C4-2B (cell line): ENCODE results near the gene CDRT4.

Experiments used
- H3K27ac ChIP-seq: fragments of 450-650 bp; 2 replicates; pipeline ENCODE4 v1.5.1; 2017
- ZFX ChIP-seq: fragments of 450-650 bp; IDR thresholded peaks from 2 replicates; pipeline ENCODE4 v1.6.1; 2017
- TF ChIP-seq, protein P1 (sequence below): fragments of 450-650 bp; conservative IDR thresholded peaks from 2 replicates; pipeline ENCODE4 v1.5.1; 2017; ENCODE audit warnings: mild to moderate bottlenecking

Gene CDRT4

GRCh38 chr17:15411384-15412198 lies 55.8 kb downstream of the CDRT4 start:
- TF ChIP-seq, protein P1, sequence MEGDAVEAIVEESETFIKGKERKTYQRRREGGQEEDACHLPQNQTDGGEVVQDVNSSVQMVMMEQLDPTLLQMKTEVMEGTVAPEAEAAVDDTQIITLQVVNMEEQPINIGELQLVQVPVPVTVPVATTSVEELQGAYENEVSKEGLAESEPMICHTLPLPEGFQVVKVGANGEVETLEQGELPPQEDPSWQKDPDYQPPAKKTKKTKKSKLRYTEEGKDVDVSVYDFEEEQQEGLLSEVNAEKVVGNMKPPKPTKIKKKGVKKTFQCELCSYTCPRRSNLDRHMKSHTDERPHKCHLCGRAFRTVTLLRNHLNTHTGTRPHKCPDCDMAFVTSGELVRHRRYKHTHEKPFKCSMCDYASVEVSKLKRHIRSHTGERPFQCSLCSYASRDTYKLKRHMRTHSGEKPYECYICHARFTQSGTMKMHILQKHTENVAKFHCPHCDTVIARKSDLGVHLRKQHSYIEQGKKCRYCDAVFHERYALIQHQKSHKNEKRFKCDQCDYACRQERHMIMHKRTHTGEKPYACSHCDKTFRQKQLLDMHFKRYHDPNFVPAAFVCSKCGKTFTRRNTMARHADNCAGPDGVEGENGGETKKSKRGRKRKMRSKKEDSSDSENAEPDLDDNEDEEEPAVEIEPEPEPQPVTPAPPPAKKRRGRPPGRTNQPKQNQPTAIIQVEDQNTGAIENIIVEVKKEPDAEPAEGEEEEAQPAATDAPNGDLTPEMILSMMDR = no peak
- no peak for TF ChIP-seq ZFX
- H3K27ac ChIP-seq = no peak overlapping the region

GRCh38 chr17:15409721-15410250 lies 57.6 kb downstream of the CDRT4 start:
- H3K27ac ChIP-seq = no peak overlapping the region
- TF ChIP-seq, protein P1 = no peak
- TF ChIP-seq ZFX = no peak

GRCh38 chr17:15408803-15409202 lies 58.6 kb downstream of the CDRT4 start:
- no peak overlapping the region for H3K27ac ChIP-seq
- TF ChIP-seq, protein P1 = no peak
- no peak for TF ChIP-seq ZFX

GRCh38 chr17:15406081-15406480 lies 61.3 kb downstream of the CDRT4 start:
- H3K27ac ChIP-seq = no peak overlapping the region
- TF ChIP-seq, protein P1 = no peak
- TF ChIP-seq ZFX = no peak

DNA sequence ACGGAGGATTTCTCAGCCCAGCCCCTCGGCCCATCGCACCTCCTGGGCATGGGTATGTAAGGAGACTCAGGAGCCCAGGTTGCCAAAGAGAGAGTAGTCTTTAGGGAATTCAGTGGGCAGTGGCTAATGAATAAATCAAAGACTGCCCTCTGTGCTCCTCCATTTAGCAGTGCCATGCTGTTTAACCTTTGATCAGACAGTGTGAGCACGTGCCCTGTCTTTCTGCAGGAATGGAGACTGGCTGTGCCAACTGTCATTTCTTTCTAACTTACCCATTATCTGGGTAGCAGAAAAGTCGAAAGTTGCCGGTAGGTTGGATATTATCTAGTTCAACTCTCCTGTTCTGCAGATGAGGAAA lies 62.4 kb downstream of the CDRT4 start:
- no peak overlapping the region for H3K27ac ChIP-seq
- no peak for TF ChIP-seq ZFX
- TF ChIP-seq, protein P1 = no peak

GRCh38 chr17:15404106-15405057 lies 63.0 kb downstream of the CDRT4 start:
- TF ChIP-seq, protein P1 = no peak
- H3K27ac ChIP-seq = no peak overlapping the region
